GM21390 (cell line): Measurements from ENCODE around the gene FOXO1.

Source experiments
- ATAC-seq: cut with Tn5 transposase; IDR thresholded peaks from one replicate; pipeline ENCODE4 v1.9.1; 2021; ENCODE audit not compliant: unreplicated experiment

Gene FOXO1

GRCh38 chr13:40666933-40667621 is 636 bp upstream of the FOXO1 start:
- ATAC-seq, result no peak

- ATAC-seq, result no peak
Measured at GRCh38 chr13:40665126-40666044, 1.1 kb downstream of the FOXO1 start.

- peak; percentile 28 for ATAC-seq
Measured at GRCh38 chr13:40664350-40665125, 1.9 kb downstream of the FOXO1 start.

- ATAC-seq, result peak; percentile 10
Measured at GRCh38 chr13:40664100-40664349, 2.4 kb downstream of the FOXO1 start.

GRCh38 chr13:40662866-40663265 is 3.6 kb downstream of the FOXO1 start:
- ATAC-seq, result peak; percentile 36

GRCh38 chr13:40661875-40662665 is 4.4 kb downstream of the FOXO1 start:
- no peak for ATAC-seq

- ATAC-seq, result no peak
Measured at GRCh38 chr13:40660692-40661091, 5.7 kb downstream of the FOXO1 start.

GRCh38 chr13:40660141-40660664 is 6.2 kb downstream of the FOXO1 start:
- no peak for ATAC-seq

- no peak for ATAC-seq
Measured at GRCh38 chr13:40657951-40658350, 8.5 kb downstream of the FOXO1 start.

GRCh38 chr13:40657307-40657706 is 9.1 kb downstream of the FOXO1 start:
- no peak for ATAC-seq

- ATAC-seq, result no peak
Measured at GRCh38 chr13:40656358-40656757, 10.1 kb downstream of the FOXO1 start.

GRCh38 chr13:40653527-40654318 is 12.7 kb downstream of the FOXO1 start:
- no peak for ATAC-seq

- ATAC-seq, result peak; percentile 37
Measured at GRCh38 chr13:40652588-40652940, 13.9 kb downstream of the FOXO1 start.

GRCh38 chr13:40651866-40652587 is 14.4 kb downstream of the FOXO1 start:
- peak; percentile 40 for ATAC-seq

GRCh38 chr13:40648841-40649240 is 17.6 kb downstream of the FOXO1 start:
- no peak for ATAC-seq

- ATAC-seq, result no peak
Measured at GRCh38 chr13:40648040-40648439, 18.4 kb downstream of the FOXO1 start.

- no peak for ATAC-seq
Measured at GRCh38 chr13:40644838-40645604, 21.4 kb downstream of the FOXO1 start.

- ATAC-seq, result no peak
Measured at GRCh38 chr13:40640845-40641458, 25.5 kb downstream of the FOXO1 start.
